Measurements from ENCODE around the gene KATNAL1.

Gene KATNAL1

GRCh38 chr13:30307194-30307970, at the start of gene KATNAL1:
Gene KATNAL1 (minus strand): TSS chr13:30307551. CDS start chr13:30283777, 23,774 bp downstream.
- FAIRE-seq = no peak

GRCh38 chr13:30355839-30356238, 48.5 kb upstream of the KATNAL1 start:
- FAIRE-seq = no peak

GRCh38 chr13:30355384-30355699, 48.0 kb upstream of the KATNAL1 start:
- no peak for FAIRE-seq

GRCh38 chr13:30354493-30355383, 47.4 kb upstream of the KATNAL1 start:
- FAIRE-seq = no peak

- FAIRE-seq = no peak
Measured at GRCh38 chr13:30353471-30354215, 46.3 kb upstream of the KATNAL1 start.

GRCh38 chr13:30353060-30353459, 45.7 kb upstream of the KATNAL1 start:
- FAIRE-seq = no peak

GRCh38 chr13:30352121-30352520, 44.8 kb upstream of the KATNAL1 start:
- no peak for FAIRE-seq

GRCh38 chr13:30346789-30347167, 39.4 kb upstream of the KATNAL1 start:
- FAIRE-seq = no peak

GRCh38 chr13:30346153-30346788, 38.9 kb upstream of the KATNAL1 start:
- FAIRE-seq = no peak

GRCh38 chr13:30345426-30346100, 38.2 kb upstream of the KATNAL1 start:
- no peak for FAIRE-seq

- FAIRE-seq = no peak
Measured at GRCh38 chr13:30341815-30342570, 34.6 kb upstream of the KATNAL1 start.

- FAIRE-seq = no peak
Measured at GRCh38 chr13:30340331-30341250, 33.2 kb upstream of the KATNAL1 start.

GRCh38 chr13:30339738-30340330, 32.5 kb upstream of the KATNAL1 start:
- FAIRE-seq = no peak

- no peak for FAIRE-seq
Measured at GRCh38 chr13:30338952-30339351, 31.6 kb upstream of the KATNAL1 start.

- no peak for FAIRE-seq
Measured at GRCh38 chr13:30338331-30338851, 31.0 kb upstream of the KATNAL1 start.

GRCh38 chr13:30337061-30337610, 29.8 kb upstream of the KATNAL1 start:
- FAIRE-seq = no peak

GRCh38 chr13:30334663-30335386, 27.5 kb upstream of the KATNAL1 start:
- FAIRE-seq = no peak

GRCh38 chr13:30333616-30334015, 26.3 kb upstream of the KATNAL1 start:
- no peak for FAIRE-seq
